Measurements from ENCODE around the gene DUSP8. TPM values are rescaled to one million over a fixed set of nuclear protein-coding genes. Genes with fewer than 3 reads are reported as not detected.
"Not testable (repeated sequence)": the region's sequence is repeated elsewhere in the genome, so short reads cannot be mapped to it uniquely, and the experiment has no call there.

DUSP8 gene
- total RNA-seq (10 to 100 TPM in 1 of 2 donors, 1 to 10 TPM in 1; 9.4 to 39.3 TPM), polyA plus RNA-seq (1 to 10 TPM; 2.3 to 6.5 TPM)
- long read RNA-seq, donor 1, partial matches to known transcripts: 0 of 6 reads
- long read RNA-seq, donor 1, other reads (novel, unspliced or antisense): 6 of 6 reads
- long read RNA-seq, donor 2, full-length matches to known transcripts: 5 of 12 reads
- long read RNA-seq, donor 2, partial matches to known transcripts: 3 of 12 reads
- long read RNA-seq, donor 2, other reads (novel, unspliced or antisense): 4 of 12 reads

GRCh38 chr11:1572197-1573076 lies at the start of gene DUSP8:
DUSP8 (minus strand) TSS chr11:1572271; CDS start chr11:1565826, 6,445 bp downstream.
- Histone ChIP-seq H3K9me3 (ENCODE audit: control insufficient read depth, low read length) (no peaks in the 10 kb centered on the region), H3K4me1 (ENCODE audit: control insufficient read depth in 1 of 2, insufficient read depth in 2 of 2, low read length in 2 of 2) (no peaks in the 10 kb centered on the region), H3K4me3 (ENCODE audit: low read length in 2 of 2) (peak within 1 kb of the TSS; percentile 67 to 78), H3K27ac (ENCODE audit: low read depth in 1 of 2, low read length in 2 of 2) (no peak within 1 kb of the TSS), H3K27me3 (ENCODE audit: control insufficient read depth in 1 of 2, insufficient read depth in 2 of 2, low read length in 1 of 2) (no peaks in the 10 kb centered on the region), H3K36me3 (ENCODE audit: control insufficient read depth in 1 of 2, insufficient read depth in 2 of 2, low read length in 1 of 2) (no peaks in the 10 kb centered on the region)
- 1% methylated on average over 77 to 124 of the region's 124 CpGs for WGBS, 2 donors
- intact Hi-C loops (cut with DNase I): no loop called here
- ATAC-seq (ENCODE audit: low FRiP score): peak; percentile 87
- DNase-seq: peak; percentile 95 to 97

DNA sequence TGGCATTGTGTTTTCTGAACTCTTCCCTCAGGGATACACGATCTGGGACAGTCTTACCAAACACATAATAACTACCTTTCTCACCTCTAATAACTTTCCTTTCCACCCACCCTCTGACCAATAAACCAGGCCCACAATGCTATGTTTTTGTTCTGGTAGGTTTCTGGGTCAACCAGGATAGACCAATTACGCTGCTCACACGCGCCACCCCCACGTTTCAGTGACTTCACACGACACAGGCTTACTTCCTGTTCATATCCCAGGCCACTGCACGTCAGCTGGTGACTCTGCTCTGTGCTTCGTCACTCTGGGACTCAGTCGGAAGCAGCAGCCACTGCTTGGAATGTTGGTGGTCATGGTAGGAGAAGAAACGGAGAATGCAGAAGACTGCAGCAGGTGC lies 47.4 kb upstream of the DUSP8 start:
- Histone ChIP-seq H3K27ac (ENCODE audit: low read depth in 1 of 2, low read length in 2 of 2) (no peak overlapping the region), H3K4me1 (ENCODE audit: control insufficient read depth in 1 of 2, insufficient read depth in 2 of 2, low read length in 2 of 2) (no peaks in the 10 kb centered on the region), H3K27me3 (ENCODE audit: control insufficient read depth in 1 of 2, insufficient read depth in 2 of 2, low read length in 1 of 2) (no peaks in the 10 kb centered on the region), H3K4me3 (ENCODE audit: low read length in 2 of 2) (no peak overlapping the region), H3K9me3 (ENCODE audit: control insufficient read depth, low read length) (peaks cover 1% of the 10 kb centered on the region), H3K36me3 (ENCODE audit: control insufficient read depth in 1 of 2, insufficient read depth in 2 of 2, low read length in 1 of 2) (no peaks in the 10 kb centered on the region)
- DNase-seq: no peak
- no peak for ATAC-seq (ENCODE audit: low FRiP score)
- intact Hi-C loops (cut with DNase I): no loop called here
- WGBS, 2 donors: 32 to 42% methylated on average over 10 of the region's 10 CpGs

DNA sequence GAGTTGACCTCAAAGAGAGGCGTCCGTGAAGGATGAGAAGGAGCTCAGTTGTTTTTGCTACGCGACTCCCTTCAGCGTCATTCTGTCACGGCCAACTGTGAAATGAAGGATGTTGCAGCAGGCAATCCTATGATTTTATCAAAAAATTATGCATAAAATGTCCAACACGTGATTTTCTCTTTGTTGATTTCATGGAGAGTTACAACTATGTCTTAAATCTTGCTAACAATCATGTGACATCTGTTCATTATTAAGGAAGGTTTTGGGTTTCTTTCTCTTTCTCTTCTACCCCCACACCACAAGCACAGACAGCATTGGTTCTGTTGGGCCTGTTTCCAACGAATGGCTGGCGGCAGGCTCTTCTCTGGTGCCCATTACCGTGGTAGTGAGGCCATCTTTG lies 46.2 kb upstream of the DUSP8 start:
- 78 to 82% methylated on average over 10 of the region's 10 CpGs for WGBS, 2 donors
- no peaks in the 10 kb centered on the region for H3K36me3 ChIP-seq (ENCODE audit: control insufficient read depth in 1 of 2, insufficient read depth in 2 of 2, low read length in 1 of 2)
- no peak overlapping the region for H3K27ac ChIP-seq (ENCODE audit: low read depth in 1 of 2, low read length in 2 of 2)
- no peak overlapping the region for H3K4me3 ChIP-seq (ENCODE audit: low read length in 2 of 2)
- H3K9me3 ChIP-seq (ENCODE audit: control insufficient read depth, low read length): peaks cover 1% of the 10 kb centered on the region
- DNase-seq (no peak), ATAC-seq (ENCODE audit: low FRiP score) (no peak)
- H3K27me3 ChIP-seq (ENCODE audit: control insufficient read depth in 1 of 2, insufficient read depth in 2 of 2, low read length in 1 of 2): no peaks in the 10 kb centered on the region
- intact Hi-C loops (cut with DNase I): no loop called here
- no peaks in the 10 kb centered on the region for H3K4me1 ChIP-seq (ENCODE audit: control insufficient read depth in 1 of 2, insufficient read depth in 2 of 2, low read length in 2 of 2)

GRCh38 chr11:1608363-1608762 lies 36.3 kb upstream of the DUSP8 start, which contains the start of gene KRTAP5-3:
KRTAP5-3 (minus strand) TSS chr11:1608463; CDS start chr11:1608385, 78 bp downstream.
- H3K9me3 ChIP-seq (ENCODE audit: control insufficient read depth, low read length): no peaks in the 10 kb centered on the region
- WGBS, 2 donors: 77 to 78% methylated on average over 4 of the region's 4 CpGs
- ATAC-seq (ENCODE audit: low FRiP score) (no peak), DNase-seq (no peak)
- no peaks in the 10 kb centered on the region for H3K27me3 ChIP-seq (ENCODE audit: control insufficient read depth in 1 of 2, insufficient read depth in 2 of 2, low read length in 1 of 2)
- no peak within 1 kb of the TSS for H3K27ac ChIP-seq (ENCODE audit: low read depth in 1 of 2, low read length in 2 of 2)
- H3K4me1 ChIP-seq (ENCODE audit: control insufficient read depth in 1 of 2, insufficient read depth in 2 of 2, low read length in 2 of 2): no peaks in the 10 kb centered on the region
- intact Hi-C loops (cut with DNase I): no loop called here
- no peaks in the 10 kb centered on the region for H3K36me3 ChIP-seq (ENCODE audit: control insufficient read depth in 1 of 2, insufficient read depth in 2 of 2, low read length in 1 of 2)
- no peak within 1 kb of the TSS for H3K4me3 ChIP-seq (ENCODE audit: low read length in 2 of 2)

DNA sequence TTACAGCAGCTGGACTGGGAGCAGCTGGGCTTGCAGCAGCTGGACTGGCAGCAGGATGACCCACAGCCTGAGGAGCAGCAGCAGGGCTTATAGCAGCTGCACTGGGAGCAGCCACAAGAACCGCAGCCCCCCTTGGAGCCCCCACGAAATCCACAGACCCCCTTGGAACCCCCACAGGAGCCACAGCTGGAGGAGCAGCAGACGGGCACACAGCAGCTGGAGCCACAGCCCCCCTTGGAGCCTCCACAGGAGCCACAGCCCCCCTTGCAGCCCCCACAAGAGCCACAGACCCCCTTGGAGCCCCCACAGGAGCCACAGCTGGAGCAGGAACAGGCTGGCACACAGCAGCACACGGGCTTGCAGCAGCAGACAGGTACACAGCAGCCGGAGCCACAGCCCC lies 35.8 kb upstream of the DUSP8 start:
- DNase-seq; H3K27me3 ChIP-seq (ENCODE audit: control insufficient read depth in 1 of 2, insufficient read depth in 2 of 2, low read length in 1 of 2); H3K36me3 ChIP-seq (ENCODE audit: control insufficient read depth in 1 of 2, insufficient read depth in 2 of 2, low read length in 1 of 2); H3K9me3 ChIP-seq (ENCODE audit: control insufficient read depth, low read length); H3K4me3 ChIP-seq (ENCODE audit: low read length in 2 of 2); intact Hi-C loops (cut with DNase I); H3K4me1 ChIP-seq (ENCODE audit: control insufficient read depth in 1 of 2, insufficient read depth in 2 of 2, low read length in 2 of 2); ATAC-seq (ENCODE audit: low FRiP score); H3K27ac ChIP-seq (ENCODE audit: low read depth in 1 of 2, low read length in 2 of 2): not testable (repeated sequence)
- WGBS, 2 donors: 55 to 57% methylated on average over 5 of the region's 5 CpGs

DNA sequence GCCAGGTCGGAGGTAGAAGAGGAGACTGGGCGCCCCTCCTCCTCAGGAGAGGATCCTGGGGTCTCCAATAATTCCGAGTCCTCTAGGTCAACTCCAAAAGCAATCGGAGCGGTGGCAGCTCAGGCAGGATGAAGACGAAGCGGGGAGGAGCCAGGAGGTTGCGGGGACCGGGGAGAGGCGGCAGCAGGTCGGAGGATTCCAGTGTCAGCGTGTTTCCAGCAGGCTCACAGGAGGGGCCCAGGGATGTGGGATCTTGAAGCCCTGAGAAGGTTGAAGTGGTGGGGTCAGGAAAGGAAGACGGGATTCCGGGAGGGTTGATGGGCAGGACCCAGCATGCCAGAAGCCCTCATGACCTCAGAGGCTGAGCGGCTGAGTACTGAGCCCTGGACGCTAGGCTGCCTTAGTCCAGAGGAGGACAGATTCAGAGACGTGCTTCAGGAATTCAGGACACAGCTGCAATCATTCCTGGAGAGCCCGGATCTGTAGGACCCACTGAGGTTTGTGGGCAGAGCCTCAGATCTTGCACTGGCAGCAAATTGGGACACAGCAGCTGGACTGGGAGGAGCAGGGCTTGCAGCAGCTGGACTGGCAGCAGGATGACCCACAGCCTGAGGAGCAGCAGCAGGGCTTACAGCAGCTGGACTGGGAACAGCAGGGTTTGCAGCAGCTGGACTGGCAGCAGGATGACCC lies 35.2 kb upstream of the DUSP8 start:
- DNase-seq; intact Hi-C loops (cut with DNase I); H3K27me3 ChIP-seq (ENCODE audit: control insufficient read depth in 1 of 2, insufficient read depth in 2 of 2, low read length in 1 of 2); H3K36me3 ChIP-seq (ENCODE audit: control insufficient read depth in 1 of 2, insufficient read depth in 2 of 2, low read length in 1 of 2); H3K4me3 ChIP-seq (ENCODE audit: low read length in 2 of 2); H3K9me3 ChIP-seq (ENCODE audit: control insufficient read depth, low read length); H3K27ac ChIP-seq (ENCODE audit: low read depth in 1 of 2, low read length in 2 of 2); H3K4me1 ChIP-seq (ENCODE audit: control insufficient read depth in 1 of 2, insufficient read depth in 2 of 2, low read length in 2 of 2): not testable (repeated sequence)
- 35 to 44% methylated on average over 18 of the region's 18 CpGs for WGBS, 2 donors
- peak; percentile 36 for ATAC-seq (ENCODE audit: low FRiP score)

DNA sequence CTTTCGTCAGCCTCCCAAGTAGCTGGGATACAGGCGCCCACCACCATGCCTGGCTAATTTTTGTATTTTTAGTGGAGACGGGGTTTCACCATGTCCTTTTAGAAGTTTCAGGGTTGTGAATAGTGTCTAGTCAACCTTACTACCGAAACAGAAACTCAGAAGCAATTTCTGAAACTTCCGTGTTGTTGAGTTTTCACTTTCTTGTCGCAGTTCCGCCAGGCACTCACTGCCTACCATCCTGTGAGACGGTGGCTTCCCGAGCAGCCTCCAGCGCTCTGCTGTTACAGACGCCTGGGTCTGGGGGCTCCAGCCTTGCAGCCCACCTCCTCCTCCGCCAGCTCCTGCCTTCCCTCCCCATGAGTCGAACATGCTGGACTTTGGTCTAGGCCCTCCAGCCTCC lies 33.9 kb upstream of the DUSP8 start:
- H3K27me3 ChIP-seq (ENCODE audit: control insufficient read depth in 1 of 2, insufficient read depth in 2 of 2, low read length in 1 of 2); H3K4me3 ChIP-seq (ENCODE audit: low read length in 2 of 2); H3K36me3 ChIP-seq (ENCODE audit: control insufficient read depth in 1 of 2, insufficient read depth in 2 of 2, low read length in 1 of 2); ATAC-seq (ENCODE audit: low FRiP score); intact Hi-C loops (cut with DNase I); H3K4me1 ChIP-seq (ENCODE audit: control insufficient read depth in 1 of 2, insufficient read depth in 2 of 2, low read length in 2 of 2); H3K27ac ChIP-seq (ENCODE audit: low read depth in 1 of 2, low read length in 2 of 2); H3K9me3 ChIP-seq (ENCODE audit: control insufficient read depth, low read length); DNase-seq: not testable (repeated sequence)
- 82 to 89% methylated on average over 13 of the region's 13 CpGs for WGBS, 2 donors

GRCh38 chr11:1604711-1605110 lies 32.6 kb upstream of the DUSP8 start:
- Histone ChIP-seq H3K27ac (ENCODE audit: low read depth in 1 of 2, low read length in 2 of 2) (no peak overlapping the region), H3K36me3 (ENCODE audit: control insufficient read depth in 1 of 2, insufficient read depth in 2 of 2, low read length in 1 of 2) (no peaks in the 10 kb centered on the region), H3K4me3 (ENCODE audit: low read length in 2 of 2) (no peak overlapping the region), H3K4me1 (ENCODE audit: control insufficient read depth in 1 of 2, insufficient read depth in 2 of 2, low read length in 2 of 2) (no peaks in the 10 kb centered on the region), H3K9me3 (ENCODE audit: control insufficient read depth, low read length) (no peaks in the 10 kb centered on the region), H3K27me3 (ENCODE audit: control insufficient read depth in 1 of 2, insufficient read depth in 2 of 2, low read length in 1 of 2) (no peaks in the 10 kb centered on the region)
- 86 to 87% methylated on average over 7 of the region's 7 CpGs for WGBS, 2 donors
- intact Hi-C loops (cut with DNase I): no loop called here
- ATAC-seq (ENCODE audit: low FRiP score): no peak
- DNase-seq: no peak
